ENCODE data around the gene RNU4-1.
A peak's percentile ranks its signal among the peaks of the same experiment; 100 is the strongest.

The RNU4-1 gene

GRCh38 chr12:120290609-120291305 lies 2.3 kb downstream of the RNU4-1 start:
- DNase-seq (ENCODE audit: low read depth in 2 of 2): peak in 1 of 2 donors; percentile 15

GRCh38 chr12:120287491-120287890 lies 5.5 kb downstream of the RNU4-1 start:
- DNase-seq (ENCODE audit: low read depth in 2 of 2): no peak

- DNase-seq (ENCODE audit: low read depth in 2 of 2): no peak
Observed at GRCh38 chr12:120286768-120287490, 6.1 kb downstream of the RNU4-1 start.

GRCh38 chr12:120284381-120284780 lies 8.7 kb downstream of the RNU4-1 start:
- no peak for DNase-seq (ENCODE audit: low read depth in 2 of 2)

GRCh38 chr12:120283318-120283717 lies 9.7 kb downstream of the RNU4-1 start:
- no peak for DNase-seq (ENCODE audit: low read depth in 2 of 2)

GRCh38 chr12:120278137-120279069 lies 14.6 kb downstream of the RNU4-1 start:
- no peak for DNase-seq (ENCODE audit: low read depth in 2 of 2)

- DNase-seq (ENCODE audit: low read depth in 2 of 2): no peak
Observed at GRCh38 chr12:120276734-120277133, 16.3 kb downstream of the RNU4-1 start.

GRCh38 chr12:120267736-120268135 lies 25.3 kb downstream of the RNU4-1 start:
- no peak for DNase-seq (ENCODE audit: low read depth in 2 of 2)

- DNase-seq (ENCODE audit: low read depth in 2 of 2): no peak
Observed at GRCh38 chr12:120266180-120266870, 26.7 kb downstream of the RNU4-1 start.

GRCh38 chr12:120265473-120266179 lies 27.4 kb downstream of the RNU4-1 start, which contains the start of gene PXN:
TSS of gene PXN (minus strand) at chr12:120265730. CDS start at chr12:120265629, 101 bp downstream.
- peak; percentile 80 to 83 for DNase-seq (ENCODE audit: low read depth in 2 of 2)

- no peak for DNase-seq (ENCODE audit: low read depth in 2 of 2)
Observed at GRCh38 chr12:120264904-120265472, 28.0 kb downstream of the RNU4-1 start.

GRCh38 chr12:120264086-120264903 lies 28.7 kb downstream of the RNU4-1 start:
- no peak for DNase-seq (ENCODE audit: low read depth in 2 of 2)

- DNase-seq (ENCODE audit: low read depth in 2 of 2): no peak
Observed at GRCh38 chr12:120263748-120264085, 29.3 kb downstream of the RNU4-1 start.

- DNase-seq (ENCODE audit: low read depth in 2 of 2): no peak
Observed at GRCh38 chr12:120262852-120263747, 29.9 kb downstream of the RNU4-1 start.

- no peak for DNase-seq (ENCODE audit: low read depth in 2 of 2)
Observed at GRCh38 chr12:120261951-120262851, 30.8 kb downstream of the RNU4-1 start.

- no peak for DNase-seq (ENCODE audit: low read depth in 2 of 2)
Observed at GRCh38 chr12:120260607-120261006, 32.4 kb downstream of the RNU4-1 start.

- no peak for DNase-seq (ENCODE audit: low read depth in 2 of 2)
Observed at GRCh38 chr12:120259418-120260202, 33.4 kb downstream of the RNU4-1 start.
